Posterior cingulate gyrus (tissue), 11 donors: ENCODE results near the gene DHDH.

Experiments
- DNase-seq, 10 donors: peaks; one replicate each; pipeline versions ENCODE4 v3.0.0 to v3.0.0-alpha.2; 2020 to 2021; ENCODE audit warnings: mixed read lengths in 3 of 10
- intact Hi-C: fragments of 100-400 bp; cut with DNase I; formaldehyde crosslinking; loops from one replicate; pipeline ENCODE4 v1.15.1; 2023

DHDH gene

DNA sequence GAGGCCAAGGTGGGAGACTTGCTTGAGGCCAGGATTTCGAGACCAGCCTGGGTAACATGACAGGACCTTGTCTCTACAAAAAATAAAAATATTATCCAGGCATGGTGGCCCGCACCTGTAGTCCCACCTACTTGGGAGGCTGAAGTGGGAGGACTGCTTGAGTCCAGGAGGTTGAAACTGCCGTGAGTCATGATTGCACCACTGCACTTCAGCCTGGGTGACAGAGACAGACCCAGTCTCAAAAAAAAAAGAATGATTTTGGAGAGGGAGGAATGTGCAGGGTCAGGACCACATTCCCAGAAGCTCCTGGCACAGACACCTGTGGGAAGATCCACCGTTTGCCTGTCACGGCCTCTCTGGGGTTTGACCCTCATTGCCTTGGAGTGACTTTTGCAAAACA, 11.9 kb downstream of the DHDH start:
- intact Hi-C loops, result no loop called here
- DNase-seq, result no peak

DNA sequence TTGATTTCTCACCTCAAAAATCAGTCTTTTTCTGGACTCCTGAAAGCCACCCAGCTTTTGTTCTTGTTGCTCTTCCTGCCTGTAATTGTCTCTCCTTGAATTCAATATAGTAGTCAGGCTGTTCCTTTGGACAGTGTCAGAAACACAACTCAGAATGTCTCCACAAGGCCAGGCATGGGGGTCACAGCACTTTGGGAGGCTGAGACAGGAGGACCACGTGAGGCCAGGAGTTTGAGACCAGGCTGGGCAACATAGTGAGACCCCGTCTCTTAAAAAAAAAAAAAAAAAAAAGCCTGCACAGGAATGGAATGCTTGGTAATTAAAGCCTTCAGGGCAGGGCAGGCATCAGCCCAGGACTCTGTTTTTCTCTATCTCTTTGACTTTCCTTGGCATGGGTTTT, 12.3 kb downstream of the DHDH start:
- no peak for DNase-seq
- intact Hi-C loops, result no loop called here

DNA sequence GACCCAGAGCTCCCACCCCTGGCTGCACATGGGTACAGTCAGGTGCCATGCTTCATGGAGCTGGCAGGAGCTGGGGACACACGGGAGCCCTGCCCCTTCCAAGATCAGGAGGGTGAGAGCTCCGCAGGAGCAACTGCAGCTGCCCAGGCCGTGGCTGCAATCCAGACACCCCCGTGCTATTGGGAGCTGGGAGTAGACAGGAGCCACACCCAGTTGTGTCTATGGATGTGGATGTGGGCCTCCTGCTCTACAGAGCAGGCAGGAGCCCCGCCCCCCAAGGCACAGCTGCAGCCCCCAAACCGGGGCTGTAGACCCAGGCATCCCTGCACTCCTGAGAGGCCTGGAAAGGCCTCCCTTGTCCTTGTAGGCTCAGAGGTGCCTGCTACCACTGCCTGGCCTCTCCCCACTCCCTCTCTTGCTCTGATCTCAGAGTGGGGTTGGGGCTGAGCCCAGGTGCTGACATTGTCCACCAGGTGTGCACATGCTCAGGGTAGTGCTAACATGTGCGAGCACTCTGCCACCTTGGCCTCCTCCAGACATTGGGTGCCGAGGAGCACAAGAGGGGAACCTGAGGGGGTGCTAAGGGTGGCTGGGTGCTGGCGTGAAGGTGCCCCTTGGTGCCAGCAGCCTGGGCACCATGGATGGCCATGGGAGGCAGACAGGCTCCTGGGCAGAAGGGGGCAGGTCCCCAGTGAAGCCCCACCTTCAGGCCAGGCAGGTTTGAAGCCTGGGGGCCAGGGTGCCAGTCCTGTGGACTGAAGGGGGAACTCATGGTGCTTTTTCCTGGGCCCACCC, 13.2 kb downstream of the DHDH start:
- no peak for DNase-seq
- intact Hi-C loops, result no loop called here

DNA sequence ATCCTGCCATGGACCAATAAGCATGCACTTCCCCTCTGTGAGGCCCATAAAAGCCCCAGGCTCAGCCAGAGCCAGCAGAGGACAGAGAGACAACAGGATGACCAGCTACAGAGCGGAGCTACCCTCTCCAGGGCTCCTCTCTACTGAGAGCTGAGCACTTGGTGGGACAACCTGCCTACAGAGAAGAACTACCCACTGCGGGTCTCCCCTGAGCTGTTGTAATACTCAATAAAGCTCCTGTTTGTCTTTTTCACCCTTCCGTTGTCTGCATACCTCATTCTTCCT, 13.7 kb downstream of the DHDH start:
- intact Hi-C loops, result no loop called here
- DNase-seq, result no peak

DNA sequence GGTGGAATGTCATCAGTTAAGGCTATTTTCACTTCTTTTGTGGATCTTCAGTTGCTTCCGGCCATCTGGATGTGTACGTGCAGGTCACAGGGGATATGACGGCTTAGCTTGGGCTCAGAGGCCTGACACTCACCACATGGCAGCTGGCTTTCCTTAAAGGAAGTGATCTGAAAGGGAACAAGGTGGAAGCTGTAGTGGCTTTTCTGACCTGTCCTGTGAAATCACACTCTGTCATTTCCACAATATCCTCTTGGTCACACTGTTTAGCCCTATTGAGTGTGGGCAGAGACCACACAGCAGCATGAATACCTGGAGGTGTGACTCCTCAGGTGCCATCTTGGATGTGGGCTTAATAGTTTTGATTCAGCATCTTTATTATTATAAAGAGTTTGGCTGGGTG, 16.7 kb downstream of the DHDH start:
- intact Hi-C loops, result no loop called here
- no peak for DNase-seq

DNA sequence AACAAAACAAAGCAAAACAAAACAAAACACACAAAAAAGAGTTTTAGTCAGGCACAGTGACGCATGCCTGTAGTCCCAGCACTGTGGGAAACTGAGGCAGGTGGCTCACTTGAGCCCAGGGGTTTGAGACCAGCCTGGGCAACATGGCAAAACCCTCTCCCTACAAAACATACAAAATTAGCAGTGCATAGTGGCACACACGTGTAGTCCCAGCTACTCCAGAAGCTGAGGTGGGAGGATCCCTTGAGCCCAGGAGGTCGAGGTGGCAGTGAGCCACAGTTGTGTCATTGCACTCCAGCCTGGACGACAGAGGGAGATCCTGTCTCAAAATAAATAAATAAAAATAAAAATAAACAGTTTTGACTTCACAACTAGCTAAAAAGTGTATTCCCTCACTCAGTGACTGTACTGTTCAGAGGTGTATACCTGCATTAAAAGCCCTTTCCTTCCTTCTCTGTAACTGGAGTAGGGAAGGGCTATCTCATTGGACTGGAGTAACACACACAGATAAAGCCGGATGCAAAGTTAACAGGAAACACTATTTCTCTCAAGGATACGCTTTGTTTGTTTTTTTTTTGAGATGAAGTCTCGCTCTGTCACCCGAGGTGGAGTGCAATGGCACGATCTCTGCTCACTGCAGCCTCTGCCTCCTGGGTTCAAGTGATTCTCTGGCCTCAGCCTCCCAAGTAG, 17.5 kb downstream of the DHDH start:
- no peak for DNase-seq
- intact Hi-C loops, result no loop called here

DNA sequence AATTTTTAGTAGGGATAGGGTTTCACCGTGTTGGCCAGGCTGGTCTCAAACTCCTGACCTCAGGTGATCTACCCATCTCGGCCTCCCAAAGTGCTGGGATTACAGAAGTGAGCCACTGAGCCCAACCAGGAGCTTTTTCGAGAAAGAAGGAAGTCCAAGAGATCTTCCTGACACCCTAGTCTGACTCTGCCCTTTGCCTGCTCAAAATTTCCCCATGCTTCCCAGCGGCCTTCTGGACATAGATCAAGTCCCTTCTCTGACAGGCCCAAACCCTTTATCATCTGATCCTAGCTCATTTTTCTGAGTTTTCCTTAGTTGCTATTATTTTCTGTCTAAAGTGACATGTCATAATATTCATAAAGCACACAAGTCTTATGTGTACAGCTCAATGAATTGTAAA, 19.6 kb downstream of the DHDH start:
- intact Hi-C loops, result no loop called here
- DNase-seq, result no peak

DNA sequence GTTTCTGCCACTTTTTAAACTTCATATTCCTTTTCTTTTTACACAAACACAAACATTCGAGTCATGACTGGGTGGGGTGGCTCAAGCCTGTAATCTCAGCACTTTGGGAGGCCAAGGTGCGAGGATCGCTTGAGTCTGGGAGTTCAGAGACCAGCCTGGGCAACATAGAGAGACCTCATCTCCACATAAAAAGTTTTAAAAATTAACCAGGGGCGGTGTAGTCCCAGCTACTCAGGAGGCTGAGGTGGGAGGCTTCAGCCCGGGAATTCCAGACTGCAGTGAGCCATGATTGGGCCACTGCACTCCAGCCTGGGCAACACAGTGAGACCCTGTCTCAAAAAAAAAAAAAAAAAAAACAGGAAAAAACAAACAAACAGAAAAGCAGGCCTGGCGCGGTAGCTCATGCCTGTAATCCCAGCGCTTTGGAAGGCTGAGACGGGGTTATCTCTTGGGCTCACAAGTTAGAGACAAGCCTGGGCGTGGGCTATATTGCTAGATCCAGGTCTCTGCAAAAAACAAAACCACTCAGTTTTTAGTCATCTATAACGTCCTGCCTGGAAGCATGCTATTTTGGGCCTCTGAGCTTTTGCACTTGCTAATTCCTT, 20.6 kb downstream of the DHDH start:
- intact Hi-C loops, result no loop called here
- DNase-seq, result no peak

DNA sequence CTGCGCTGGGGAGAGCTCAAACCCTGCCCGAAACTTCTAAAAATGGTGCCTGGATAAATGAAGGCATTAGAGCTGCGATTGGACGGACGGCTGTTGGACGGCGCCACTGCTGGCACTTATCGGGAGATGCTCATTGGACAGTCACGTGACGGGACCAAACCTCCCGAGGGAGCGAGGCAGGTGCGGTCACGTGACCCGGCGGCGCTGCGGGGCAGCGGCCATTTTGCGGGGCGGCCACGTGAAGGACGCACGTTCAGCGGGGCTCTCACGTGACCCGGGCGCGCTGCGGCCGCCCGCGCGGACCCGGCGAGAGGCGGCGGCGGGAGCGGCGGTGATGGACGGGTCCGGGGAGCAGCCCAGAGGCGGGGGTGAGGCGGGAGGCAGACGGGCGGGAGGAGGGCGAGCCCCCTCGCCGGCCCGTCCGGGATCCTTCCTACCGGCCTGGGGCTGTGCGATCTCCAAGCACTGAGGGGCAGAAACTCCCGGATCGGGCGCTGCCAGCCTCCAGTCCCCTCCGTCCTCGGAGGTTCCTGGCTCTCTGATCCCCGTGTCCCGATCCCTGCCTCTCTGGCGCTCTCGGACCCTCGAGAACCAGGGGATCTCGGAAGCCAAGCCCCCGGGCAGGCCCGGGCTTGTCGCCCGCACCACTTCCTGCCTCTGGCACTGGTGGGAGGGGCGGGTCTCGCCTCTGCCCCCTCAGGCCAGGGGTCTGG, 21.3 kb downstream of the DHDH start, which contains the start of gene BAX:
BAX (plus strand) TSS at position 281 of the 713 bp plus-strand sequence; CDS start at position 335, 54 bp downstream.
- peak; percentile 94 to 99 (median 96) for DNase-seq
- intact Hi-C loops, result no loop called here

DNA sequence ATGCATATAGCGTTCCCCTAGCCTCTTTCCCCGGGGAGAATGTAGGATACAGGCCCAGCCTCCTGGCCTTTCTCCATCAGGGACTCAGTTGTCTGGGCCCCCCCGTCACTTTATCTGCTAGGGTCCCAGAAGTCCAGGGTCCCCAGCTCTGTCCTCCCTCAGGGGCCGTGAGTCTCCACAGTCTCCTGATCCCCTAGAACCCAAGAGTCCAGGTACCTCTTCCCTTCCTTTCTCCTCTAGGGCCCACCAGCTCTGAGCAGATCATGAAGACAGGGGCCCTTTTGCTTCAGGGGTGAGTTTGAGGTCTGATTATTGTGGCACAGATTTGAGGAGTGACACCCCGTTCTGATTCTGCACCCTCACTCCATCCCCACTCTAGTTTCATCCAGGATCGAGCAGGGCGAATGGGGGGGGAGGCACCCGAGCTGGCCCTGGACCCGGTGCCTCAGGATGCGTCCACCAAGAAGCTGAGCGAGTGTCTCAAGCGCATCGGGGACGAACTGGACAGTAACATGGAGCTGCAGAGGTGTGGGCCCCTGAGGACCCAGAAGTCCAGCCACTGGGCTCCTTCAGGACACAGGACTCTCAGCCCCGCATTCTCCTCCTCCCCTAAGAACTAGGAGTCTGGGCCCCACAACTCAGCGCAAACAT, 21.9 kb downstream of the DHDH start:
- DNase-seq, result no peak
- intact Hi-C loops, result no loop called here

DNA sequence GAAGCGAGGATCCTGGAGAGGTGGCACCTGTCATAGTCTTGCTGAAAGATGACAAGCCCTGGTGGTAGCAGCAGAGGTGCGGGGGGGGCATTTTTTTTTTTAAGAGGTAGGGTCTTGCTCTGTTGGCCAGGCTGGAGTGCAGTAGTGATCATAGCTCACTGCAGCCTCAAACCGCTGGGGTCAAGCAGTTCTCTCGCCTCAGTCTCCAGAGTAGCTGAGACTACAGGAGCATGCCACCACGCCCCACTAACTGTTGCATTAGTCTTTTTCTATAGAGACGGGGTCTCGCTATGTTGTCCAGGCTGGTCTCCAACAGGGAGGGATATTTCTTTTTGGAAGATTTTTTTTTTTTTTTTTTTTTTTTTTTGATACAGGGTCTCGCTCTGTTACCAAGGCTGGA, 24.5 kb downstream of the DHDH start:
- no peak for DNase-seq
- intact Hi-C loops, result no loop called here

DNA sequence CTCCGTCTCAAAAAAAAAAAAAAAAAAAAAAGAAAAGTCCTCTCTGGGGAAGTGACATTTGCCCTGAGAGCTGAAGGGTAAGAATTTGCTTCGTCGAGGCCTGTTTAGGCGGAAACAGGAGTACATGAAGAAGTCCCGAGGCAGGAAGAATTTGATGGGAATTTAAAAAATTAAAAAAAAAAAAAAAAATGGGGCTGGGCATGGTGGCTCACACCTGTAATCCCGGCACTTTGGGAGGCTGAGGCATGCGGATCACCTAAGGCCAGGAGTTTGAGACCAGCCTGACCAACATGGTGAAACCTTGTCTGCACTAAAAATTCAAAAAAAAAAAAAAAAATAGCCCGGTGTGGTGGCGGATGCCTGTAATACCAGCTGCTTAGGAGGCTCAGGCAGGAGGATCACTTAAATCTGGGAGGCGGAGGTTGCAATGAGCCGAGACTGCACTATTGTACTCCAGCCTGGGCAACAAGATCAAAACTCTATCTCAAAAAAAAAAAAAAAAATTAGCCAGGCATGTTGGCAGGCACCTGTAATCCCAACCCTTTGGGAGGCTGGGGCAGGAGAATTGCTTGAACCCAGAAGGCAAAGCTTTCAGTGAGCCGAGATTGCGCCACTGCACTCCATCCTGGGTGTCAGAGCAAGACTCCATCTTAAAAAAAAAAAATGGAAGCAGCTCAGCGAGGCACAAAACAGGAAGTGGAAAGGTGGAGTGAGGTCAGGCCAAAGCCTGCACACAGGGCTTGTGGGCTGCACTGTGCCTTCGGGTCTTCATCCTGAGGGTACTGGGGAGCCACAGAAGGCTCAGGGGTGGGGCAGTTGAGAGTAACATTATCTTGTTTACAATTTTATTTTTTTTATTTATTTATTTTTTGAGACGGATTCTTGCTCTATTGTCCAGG, 26.1 kb downstream of the DHDH start:
- intact Hi-C loops, result loop anchor here (10.0 kb wide), 1 partner anchor 55 kb away; the partner anchor contains the start of gene NUCB1

DNA sequence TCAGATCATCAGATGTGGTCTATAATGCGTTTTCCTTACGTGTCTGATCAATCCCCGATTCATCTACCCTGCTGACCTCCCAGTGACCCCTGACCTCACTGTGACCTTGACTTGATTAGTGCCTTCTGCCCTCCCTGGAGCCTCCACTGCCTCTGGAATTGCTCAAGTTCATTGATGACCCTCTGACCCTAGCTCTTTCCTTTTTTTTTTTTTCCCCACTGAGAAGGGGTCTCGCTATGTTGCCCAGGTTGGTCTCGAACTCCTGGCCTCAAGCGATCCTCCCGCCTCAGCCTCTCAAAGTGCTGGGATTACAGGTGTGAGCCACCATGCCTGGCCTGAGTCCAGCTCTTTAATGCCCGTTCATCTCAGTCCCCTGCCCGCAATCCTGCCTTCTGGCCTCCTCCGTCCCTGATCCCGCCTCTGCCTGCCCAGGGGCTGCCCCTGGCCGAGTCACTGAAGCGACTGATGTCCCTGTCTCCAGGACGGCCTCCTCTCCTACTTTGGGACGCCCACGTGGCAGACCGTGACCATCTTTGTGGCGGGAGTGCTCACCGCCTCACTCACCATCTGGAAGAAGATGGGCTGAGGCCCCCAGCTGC, 27.7 kb downstream of the DHDH start:
- intact Hi-C loops, result loop anchor here (10.0 kb wide), 1 partner anchor 56 kb away; the partner anchor contains the start of gene NUCB1
- DNase-seq, result no peak

More for the DNA sequence above, 26.1 kb downstream of the DHDH start:
- DNase-seq, result no peak

DNA sequence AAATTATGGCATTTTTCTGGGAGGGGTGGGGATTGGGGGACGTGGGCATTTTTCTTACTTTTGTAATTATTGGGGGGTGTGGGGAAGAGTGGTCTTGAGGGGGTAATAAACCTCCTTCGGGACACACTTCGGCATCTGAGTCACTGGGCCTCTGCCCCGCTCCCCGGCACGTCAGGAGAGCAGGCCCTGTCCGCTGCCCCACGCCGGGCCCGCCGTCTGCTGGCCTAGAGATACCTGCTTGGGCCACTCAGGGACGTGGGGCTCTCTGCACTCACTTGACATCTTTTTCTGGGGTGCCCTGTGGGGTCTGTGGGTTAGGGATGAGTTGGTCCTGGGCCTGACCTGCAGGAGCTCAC, 28.2 kb downstream of the DHDH start:
- intact Hi-C loops, result loop anchor here (10.0 kb wide), 1 partner anchor 57 kb away; the partner anchor contains the start of gene NUCB1
- no peak for DNase-seq

DNA sequence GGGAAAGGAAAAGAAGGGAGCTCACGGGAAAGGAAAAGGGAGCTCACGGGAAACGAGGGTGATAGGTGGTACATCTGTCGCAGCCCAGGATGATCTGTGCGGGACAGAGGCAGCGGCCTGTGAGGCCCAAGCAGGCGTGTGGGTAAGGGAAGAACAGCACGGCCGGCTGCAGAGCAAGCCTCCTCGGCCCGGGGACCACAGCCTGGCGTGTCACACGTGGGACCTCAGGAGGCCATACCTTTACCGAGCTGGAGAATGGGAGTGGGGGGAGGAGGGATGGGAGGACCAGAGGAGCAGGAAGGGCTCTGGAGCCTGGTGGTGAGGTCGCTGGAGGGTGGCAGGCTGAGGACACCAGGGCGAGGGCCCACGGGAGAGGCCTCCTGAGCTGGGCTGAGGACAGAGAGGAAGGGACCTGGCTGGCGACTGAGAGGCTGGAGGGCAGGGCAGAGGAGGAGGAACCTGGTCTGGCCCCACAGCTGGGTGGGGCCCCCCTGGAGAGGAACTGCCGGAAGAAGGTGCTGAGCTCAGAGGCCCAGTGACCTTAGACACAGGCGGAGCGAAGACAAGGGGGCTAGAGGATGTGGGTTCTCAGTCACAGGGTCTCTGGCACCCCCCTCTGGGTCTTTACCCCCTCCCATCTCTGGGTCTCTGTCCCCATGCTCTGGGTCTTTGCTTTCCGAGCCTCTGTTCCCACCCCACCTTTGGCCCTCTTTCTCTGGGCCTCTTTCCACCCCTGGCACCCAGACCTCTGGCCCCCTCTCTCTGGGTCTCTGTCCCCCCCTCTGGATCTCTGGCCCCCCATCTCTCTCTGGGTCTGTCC, 28.7 kb downstream of the DHDH start:
- intact Hi-C loops, result loop anchor here (10.0 kb wide), 1 partner anchor 57 kb away; the partner anchor contains the start of gene NUCB1
- DNase-seq, result peak in 2 of 10 donors; percentile 25 to 89

DNA sequence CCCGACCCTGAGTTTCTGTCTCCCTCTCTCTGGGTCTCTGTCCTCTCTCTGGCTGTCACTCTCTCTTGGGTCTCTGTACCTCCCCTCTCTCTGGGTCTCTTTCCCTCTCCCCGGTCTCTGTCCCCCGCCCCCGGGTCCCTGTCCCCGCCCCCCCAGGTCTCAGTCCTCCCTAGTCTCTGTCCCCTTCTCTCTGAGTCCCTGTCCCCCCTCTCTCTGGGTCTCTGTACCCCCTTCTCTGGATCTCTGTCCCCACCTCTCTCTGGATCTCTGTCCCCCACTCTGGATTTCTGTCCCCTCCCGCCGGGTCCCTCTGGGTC, 29.3 kb downstream of the DHDH start:
- intact Hi-C loops, result loop anchor here (10.0 kb wide), 1 partner anchor 58 kb away; the partner anchor contains the start of gene NUCB1
- no peak for DNase-seq

DNA sequence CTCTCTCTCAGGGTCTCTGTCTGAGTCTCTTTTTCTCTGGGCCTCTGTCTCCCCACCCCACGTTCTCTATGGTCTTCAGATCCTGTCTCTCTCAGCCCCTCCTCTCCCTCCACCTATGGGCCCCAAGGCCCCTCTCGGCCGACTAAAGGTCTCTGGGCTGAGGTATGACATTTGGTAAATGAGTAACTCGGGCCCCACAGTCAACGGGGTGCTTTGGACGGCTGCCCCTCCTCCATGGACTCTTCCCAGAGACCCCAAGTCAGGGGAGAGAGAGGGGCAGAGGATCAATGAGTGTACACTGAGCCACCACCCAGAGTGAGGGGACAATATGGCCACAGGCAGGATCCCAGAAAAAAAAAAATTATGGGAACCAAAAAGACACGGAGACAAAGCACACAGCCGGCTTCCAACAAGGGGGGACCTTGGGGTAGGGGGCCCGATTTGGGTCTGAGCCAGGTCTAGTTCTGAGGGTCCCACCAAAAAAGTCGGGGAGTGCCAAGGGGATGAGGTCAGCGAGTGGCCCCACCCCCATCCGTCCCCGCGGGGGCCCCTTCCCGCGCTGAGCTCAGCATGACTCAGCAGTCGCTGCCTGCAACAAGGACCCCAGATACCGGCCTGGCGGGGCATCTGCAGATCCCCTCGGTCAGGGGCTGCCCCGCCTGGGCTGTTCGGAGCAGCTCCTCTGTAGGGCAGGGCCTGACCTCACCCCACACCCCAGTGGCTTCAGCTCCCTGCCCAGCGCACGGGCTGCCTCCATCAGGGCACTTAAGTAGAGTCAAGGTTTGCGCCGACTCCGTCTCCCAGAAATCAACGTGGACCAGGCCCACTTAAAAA, 30.1 kb downstream of the DHDH start:
- intact Hi-C loops, result loop anchor here (10.0 kb wide), 1 partner anchor 59 kb away; the partner anchor contains the start of gene NUCB1
- DNase-seq, result peak; percentile 48 to 96 (median 73)
